ENCODE data around the gene RBPMS2. TPM values are rescaled to one million over a fixed set of nuclear protein-coding genes. Genes with fewer than 3 reads are reported as not detected.

The RBPMS2 gene
- total RNA-seq (2022; extraction: Qiagen RNA extraction; ENCODE audit: low read depth) = 6.1 to 8.9 TPM (median 7.1 TPM) in 5 replicates

DNA sequence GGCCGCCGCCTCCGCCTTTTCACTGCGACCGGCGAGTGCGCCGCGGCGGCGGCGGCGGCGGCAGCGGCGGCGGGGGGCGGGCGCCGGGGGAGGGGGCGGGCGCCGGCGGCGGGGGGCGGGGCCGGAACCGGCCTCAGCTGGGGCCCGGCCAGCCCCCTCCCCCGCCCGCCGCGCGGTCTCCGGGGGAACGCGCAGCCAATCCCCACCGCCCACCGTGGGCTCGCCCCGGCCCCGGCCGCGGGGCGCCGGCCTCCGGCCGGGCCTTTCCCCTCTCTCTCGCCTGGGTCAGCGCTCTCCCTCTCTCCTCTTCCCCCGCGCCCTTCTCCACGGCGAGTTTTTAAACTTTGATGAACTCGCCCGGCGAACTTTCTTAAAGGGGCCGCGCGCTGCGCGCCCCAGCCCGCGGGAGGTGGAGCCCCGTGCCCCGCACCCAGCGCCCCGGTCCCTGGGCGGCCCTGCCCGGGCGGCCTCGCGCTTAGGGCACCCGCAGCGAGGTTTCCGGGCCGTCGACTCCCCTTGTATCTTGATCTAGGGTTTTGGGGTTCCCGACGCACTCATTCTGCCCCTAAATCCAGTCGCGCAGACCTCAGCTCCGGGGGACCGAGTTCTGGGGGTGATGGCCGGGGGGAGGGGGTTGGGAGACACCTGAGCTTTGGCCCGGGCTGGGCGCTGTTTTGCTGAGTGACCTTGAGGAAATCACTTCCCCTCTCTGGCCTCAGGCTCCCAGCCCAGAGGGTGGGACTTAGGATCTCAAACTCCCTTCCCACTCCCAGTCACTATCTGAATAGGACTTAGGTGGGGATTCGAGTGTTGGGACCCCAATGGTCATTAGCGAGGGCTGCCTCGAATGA, at the start of gene RBPMS2:
Gene RBPMS2 (minus strand): TSS at position 39 of the 851 bp plus-strand sequence. CDS start 270 bp downstream, outside the sequence.

Other genes starting within 250 kb of the RBPMS2 start
- gene PIF1, start 50.1 kb upstream of the RBPMS2 start, total RNA-seq (2022; extraction: Qiagen RNA extraction; ENCODE audit: low read depth) = 12.7 to 21.6 TPM (median 16.5 TPM) in 5 replicates
- gene PLEKHO2, start 66.3 kb upstream of the RBPMS2 start, total RNA-seq (2022; extraction: Qiagen RNA extraction; ENCODE audit: low read depth) = 5.7 to 6.5 TPM (median 6.1 TPM) in 5 replicates
- gene ANKDD1A, start 136.3 kb upstream of the RBPMS2 start, total RNA-seq (2022; extraction: Qiagen RNA extraction; ENCODE audit: low read depth) = 1.5 to 1.9 TPM (median 1.7 TPM) in 5 replicates
- gene SPG21, start 214.3 kb upstream of the RBPMS2 start, total RNA-seq (2022; extraction: Qiagen RNA extraction; ENCODE audit: low read depth) = 111 to 131 TPM (median 127 TPM) in 5 replicates